Lung (tissue), 12 donors: Measurements from ENCODE around the gene PHF21A. TPM values are rescaled to one million over a fixed set of nuclear protein-coding genes. Genes with fewer than 3 reads are reported as not detected.

Source experiments
- ATAC-seq: fragments of 200-7000 bp; cut with Tn5 transposase; one replicate; pipeline ENCODE4 v1.9.1; 2020; ENCODE audit warnings: moderate number of reproducible peaks; ENCODE audit not compliant: insufficient read depth, low FRiP score
- DNase-seq, 3 donors: peaks; one replicate each; pipeline ENCODE4 v3.0.0-alpha.2; 2013 to 2017
- H3K27ac ChIP-seq, 2 donors: one replicate each; pipeline ENCODE4 v1.5.1; 2013; ENCODE audit warnings: mild to moderate bottlenecking in 2 of 2, moderate library complexity in 2 of 2, control low read depth in 1 of 2, inconsistent platforms in 1 of 2, low read depth in 1 of 2, low read length in 1 of 2
- H3K27me3 ChIP-seq, 3 donors: one replicate each; pipeline ENCODE4 v1.5.1; 2013; ENCODE audit warnings: low read length in 2 of 3; ENCODE audit not compliant: control insufficient read depth in 3 of 3, insufficient read depth in 3 of 3
- H3K36me3 ChIP-seq, 4 donors: one replicate each; pipeline ENCODE4 v1.5.1; 2013; ENCODE audit warnings: low read length in 4 of 4, mild to moderate bottlenecking in 1 of 4, moderate library complexity in 1 of 4; ENCODE audit not compliant: control insufficient read depth in 4 of 4, insufficient read depth in 4 of 4
- H3K4me1 ChIP-seq, 5 donors: one replicate each; pipeline ENCODE4 v1.5.1; 2013; ENCODE audit warnings: low read length in 5 of 5, mild to moderate bottlenecking in 2 of 5, moderate library complexity in 1 of 5; ENCODE audit not compliant: control insufficient read depth in 5 of 5, insufficient read depth in 5 of 5
- H3K4me3 ChIP-seq: one replicate; pipeline ENCODE4 v1.5.1; 2013; ENCODE audit warnings: mild to moderate bottlenecking, control low read depth, moderate library complexity
- H3K9ac ChIP-seq, 2 donors: one replicate each; pipeline ENCODE4 v1.5.1; 2013; ENCODE audit warnings: low read length in 2 of 2, control low read depth in 1 of 2; ENCODE audit not compliant: insufficient read depth in 1 of 2
- H3K9me3 ChIP-seq, 4 donors: one replicate each; pipeline ENCODE4 v1.5.1; 2013; ENCODE audit warnings: low read length in 3 of 4, mild to moderate bottlenecking in 1 of 4, moderate library complexity in 1 of 4; ENCODE audit not compliant: control insufficient read depth in 4 of 4, insufficient read depth in 3 of 4
- WGBS, 2 donors: extraction: QIAGEN DNeasy Blood & Tissue Kit; methylation state at CpG; one replicate each; pipeline ENCODE4 v1.1.7; 2013; 5-methylcytosine and 5-hydroxymethylcytosine counted together
- polyA plus RNA-seq, 2 donors: library from polyadenylated mRNA; stranded (reverse); fragments of 200-250 nt; gene quantifications; one replicate each; pipeline ENCODE4 v1.2.1, GENCODE V29; 2013
- total RNA-seq, 2 donors: library from RNA; depleted of rRNA in 1 of 2; stranded (reverse); fragments of >200 nt in 1 of 2; gene quantifications; one replicate each; pipeline ENCODE4 v1.2.1, GENCODE V29; 2014 to 2021
- TF ChIP-seq, protein P1 (sequence below): IDR thresholded peaks from 2 replicates; pipeline ENCODE4 v1.5.1; 2012; ENCODE audit warnings: mild to moderate bottlenecking; ENCODE audit errors: control extremely low read depth, extremely low read depth
- donor health status: control.
- donor health status: control.
- donor health status: Bipolar disorder and iron deficiency.
- donor health status: healthy.
- donor health status: DM: yes; HTN: yes; CAD: no.

The PHF21A gene
- total and polyA plus RNA-seq, 4 donors = 16.2 to 57.0 (median 29.9) TPM

DNA sequence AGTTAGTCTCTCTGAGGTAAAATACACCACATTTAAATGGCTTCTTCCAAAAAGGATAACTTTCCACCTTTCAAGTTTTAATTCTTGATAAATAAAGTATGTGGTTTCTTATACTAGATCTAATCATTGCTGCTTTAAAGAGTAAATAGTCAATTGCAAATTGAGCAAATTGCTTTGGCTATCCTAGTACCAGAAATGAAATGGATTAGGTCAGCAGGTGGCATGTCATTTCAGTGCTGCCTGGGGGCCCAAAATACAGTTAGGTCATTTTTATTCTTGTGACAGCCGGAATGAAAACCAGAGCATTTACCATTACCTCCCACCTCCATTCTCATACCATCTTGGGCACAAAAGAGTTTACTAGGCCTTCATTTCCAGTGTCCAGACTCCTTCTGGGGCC, 70.2 kb downstream of the PHF21A start:
- TF ChIP-seq, protein P1, sequence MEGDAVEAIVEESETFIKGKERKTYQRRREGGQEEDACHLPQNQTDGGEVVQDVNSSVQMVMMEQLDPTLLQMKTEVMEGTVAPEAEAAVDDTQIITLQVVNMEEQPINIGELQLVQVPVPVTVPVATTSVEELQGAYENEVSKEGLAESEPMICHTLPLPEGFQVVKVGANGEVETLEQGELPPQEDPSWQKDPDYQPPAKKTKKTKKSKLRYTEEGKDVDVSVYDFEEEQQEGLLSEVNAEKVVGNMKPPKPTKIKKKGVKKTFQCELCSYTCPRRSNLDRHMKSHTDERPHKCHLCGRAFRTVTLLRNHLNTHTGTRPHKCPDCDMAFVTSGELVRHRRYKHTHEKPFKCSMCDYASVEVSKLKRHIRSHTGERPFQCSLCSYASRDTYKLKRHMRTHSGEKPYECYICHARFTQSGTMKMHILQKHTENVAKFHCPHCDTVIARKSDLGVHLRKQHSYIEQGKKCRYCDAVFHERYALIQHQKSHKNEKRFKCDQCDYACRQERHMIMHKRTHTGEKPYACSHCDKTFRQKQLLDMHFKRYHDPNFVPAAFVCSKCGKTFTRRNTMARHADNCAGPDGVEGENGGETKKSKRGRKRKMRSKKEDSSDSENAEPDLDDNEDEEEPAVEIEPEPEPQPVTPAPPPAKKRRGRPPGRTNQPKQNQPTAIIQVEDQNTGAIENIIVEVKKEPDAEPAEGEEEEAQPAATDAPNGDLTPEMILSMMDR = no peak
- Histone ChIP-seq H3K9ac (no peak overlapping the region), H3K36me3 (peaks cover 0 to 3% (median 0%) of the 10 kb centered on the region in 4 donors), H3K4me3 (no peak overlapping the region), H3K4me1 (peaks cover 4 to 30% (median 23%) of the 10 kb centered on the region in 5 donors), H3K27me3 (no peaks in the 10 kb centered on the region), H3K27ac (no peak overlapping the region), H3K9me3 (no peaks in the 10 kb centered on the region)
- ATAC-seq (no peak), DNase-seq (no peak)
- 100% methylated on average over 1 of the region's 1 CpG for WGBS, 2 donors

DNA sequence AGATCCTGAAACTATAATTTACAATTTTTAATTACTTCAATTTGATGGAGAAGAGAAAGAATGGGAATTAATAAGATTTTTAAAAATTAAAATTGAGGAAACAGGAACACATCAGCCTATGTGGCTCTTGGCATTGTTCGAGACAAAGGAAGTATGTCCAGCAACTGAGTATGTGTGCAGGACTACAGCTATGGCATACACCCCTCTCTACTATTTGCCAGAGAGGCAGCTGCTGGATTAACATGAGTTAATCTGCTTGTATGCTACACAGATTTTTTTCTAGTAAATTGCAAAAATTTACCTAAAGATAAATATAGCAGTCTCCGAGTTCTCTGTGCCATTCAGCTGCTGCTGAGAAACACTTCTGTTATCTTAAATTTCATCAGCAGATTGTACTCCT, 70.6 kb downstream of the PHF21A start:
- ATAC-seq = no peak
- no peaks in the 10 kb centered on the region for H3K9me3 ChIP-seq
- H3K27me3 ChIP-seq = no peaks in the 10 kb centered on the region
- peaks cover 0 to 3% (median 0%) of the 10 kb centered on the region in 4 donors for H3K36me3 ChIP-seq
- DNase-seq = peak in 2 of 3 donors; percentile 37 to 52
- no peak overlapping the region for H3K9ac ChIP-seq
- no peak overlapping the region for H3K4me3 ChIP-seq
- TF ChIP-seq, protein P1 = no peak
- 29 to 44% methylated on average over 2 of the region's 2 CpGs for WGBS, 2 donors
- H3K27ac ChIP-seq = no peak overlapping the region
- H3K4me1 ChIP-seq = peaks cover 5 to 30% (median 23%) of the 10 kb centered on the region in 5 donors

DNA sequence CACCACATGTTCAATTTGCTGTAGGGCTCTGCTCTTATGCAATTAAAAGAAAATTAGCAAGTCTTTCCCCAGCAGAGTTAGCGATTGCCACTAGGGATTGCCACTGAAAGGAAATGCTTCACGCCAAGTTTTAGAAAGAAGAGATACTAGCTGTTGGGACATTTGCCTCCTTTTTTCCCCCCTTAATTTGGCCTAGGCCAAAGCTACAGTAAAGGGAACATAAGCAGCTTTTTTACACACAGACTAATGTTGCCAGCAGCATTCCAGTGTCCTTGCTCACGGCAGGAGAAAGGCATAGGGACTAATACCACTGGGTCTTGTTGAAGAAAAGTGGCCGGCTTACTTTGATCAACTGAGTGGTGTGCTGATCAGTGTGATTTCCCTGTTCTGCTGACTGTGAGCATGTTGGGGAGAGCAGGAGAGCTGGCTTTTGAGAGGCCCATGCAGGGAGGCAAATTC, 71.2 kb downstream of the PHF21A start:
- DNase-seq = peak; percentile 78 to 88 (median 85)

More for the DNA sequence above, 71.2 kb downstream of the PHF21A start:
- peaks cover 5 to 30% (median 23%) of the 10 kb centered on the region in 5 donors for H3K4me1 ChIP-seq
- ATAC-seq = peak; percentile 85
- H3K27me3 ChIP-seq = no peaks in the 10 kb centered on the region
- peak overlapping the region in 1 of 2 donors; percentile 71 for H3K9ac ChIP-seq
- TF ChIP-seq, protein P1 = no peak
- peaks cover 0 to 3% (median 0%) of the 10 kb centered on the region in 4 donors for H3K36me3 ChIP-seq
- no peak overlapping the region for H3K4me3 ChIP-seq
- H3K27ac ChIP-seq = peak overlapping the region in 1 of 2 donors; percentile 63
- 47 to 49% methylated on average over 4 of the region's 4 CpGs for WGBS, 2 donors
- H3K9me3 ChIP-seq = no peaks in the 10 kb centered on the region
